Endothelial cell (in vitro differentiated cells): ENCODE measurements around the gene ACMSD. TPM values are rescaled to one million over a fixed set of nuclear protein-coding genes. Genes with fewer than 3 reads are reported as not detected.

Source experiments
- DNase-seq: peaks from one replicate; pipeline ENCODE4 v3.0.0; 2021; ENCODE audit warnings: low spot score
- H3K27ac Mint-ChIP-seq: one replicate; pipeline ENCODE4 v1.8.0; 2021; ENCODE audit warnings: mixed read lengths, inconsistent platforms; ENCODE audit not compliant: unreplicated experiment
- H3K27me3 Mint-ChIP-seq: one replicate; pipeline ENCODE4 v1.8.0; 2021; ENCODE audit warnings: mild to moderate bottlenecking, moderate library complexity, mixed read lengths, inconsistent platforms; ENCODE audit not compliant: unreplicated experiment
- H3K36me3 Mint-ChIP-seq: one replicate; pipeline ENCODE4 v1.8.0; 2021; ENCODE audit warnings: mild to moderate bottlenecking, low read depth, mixed read lengths, inconsistent platforms; ENCODE audit not compliant: unreplicated experiment
- H3K4me1 Mint-ChIP-seq: one replicate; pipeline ENCODE4 v1.8.0; 2021; ENCODE audit warnings: mild to moderate bottlenecking, mixed read lengths, inconsistent platforms; ENCODE audit not compliant: unreplicated experiment
- H3K4me3 Mint-ChIP-seq: one replicate; pipeline ENCODE4 v1.8.0; 2021; ENCODE audit warnings: mild to moderate bottlenecking, mixed read lengths, inconsistent platforms; ENCODE audit not compliant: unreplicated experiment
- H3K9me3 Mint-ChIP-seq: one replicate; pipeline ENCODE4 v1.8.0; 2021; ENCODE audit warnings: mixed read lengths, inconsistent platforms; ENCODE audit not compliant: unreplicated experiment
- total RNA-seq: library from RNA; stranded (reverse); fragmentation: NEBNext Ultra II Directional; extraction: Animal tissue kit (Norgen Biotek cat#: 25700); gene quantifications from one replicate; pipeline ENCODE4 v1.2.1, GENCODE V29; 2021; ENCODE audit not compliant: unreplicated experiment
- TF ChIP-seq, protein P1 (sequence below): fragments of 200-600 bp; sonication (generic); IDR thresholded peaks from one replicate; pipeline ENCODE4 v1.5.0; 2021; ENCODE audit warnings: antibody characterized with exemption; ENCODE audit not compliant: unreplicated experiment

Gene ACMSD
- total RNA-seq, 1 donor from 2014 or later: not detected

DNA sequence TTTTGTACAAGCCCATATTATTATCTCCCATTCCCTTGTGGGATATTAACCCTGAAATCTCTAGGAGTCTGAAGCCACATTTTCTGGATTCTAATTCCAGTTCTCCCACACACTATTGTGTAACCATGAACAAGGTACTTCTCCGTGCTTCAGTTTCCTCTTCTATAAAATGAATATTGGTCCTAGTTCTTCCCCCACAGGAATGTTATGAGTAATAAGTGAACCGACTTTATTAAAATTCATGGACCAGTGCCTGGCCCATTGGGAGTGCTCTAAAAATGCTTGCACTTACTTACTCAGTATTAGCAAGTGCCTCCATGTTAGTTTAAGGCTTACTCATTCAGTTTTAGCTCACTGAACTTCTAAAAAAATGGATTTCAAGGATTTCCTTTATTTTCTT, 1.4 kb upstream of the ACMSD start:
- no peaks in the 10 kb centered on the region for H3K36me3 Mint-ChIP-seq
- DNase-seq: no peak
- TF ChIP-seq, protein P1, sequence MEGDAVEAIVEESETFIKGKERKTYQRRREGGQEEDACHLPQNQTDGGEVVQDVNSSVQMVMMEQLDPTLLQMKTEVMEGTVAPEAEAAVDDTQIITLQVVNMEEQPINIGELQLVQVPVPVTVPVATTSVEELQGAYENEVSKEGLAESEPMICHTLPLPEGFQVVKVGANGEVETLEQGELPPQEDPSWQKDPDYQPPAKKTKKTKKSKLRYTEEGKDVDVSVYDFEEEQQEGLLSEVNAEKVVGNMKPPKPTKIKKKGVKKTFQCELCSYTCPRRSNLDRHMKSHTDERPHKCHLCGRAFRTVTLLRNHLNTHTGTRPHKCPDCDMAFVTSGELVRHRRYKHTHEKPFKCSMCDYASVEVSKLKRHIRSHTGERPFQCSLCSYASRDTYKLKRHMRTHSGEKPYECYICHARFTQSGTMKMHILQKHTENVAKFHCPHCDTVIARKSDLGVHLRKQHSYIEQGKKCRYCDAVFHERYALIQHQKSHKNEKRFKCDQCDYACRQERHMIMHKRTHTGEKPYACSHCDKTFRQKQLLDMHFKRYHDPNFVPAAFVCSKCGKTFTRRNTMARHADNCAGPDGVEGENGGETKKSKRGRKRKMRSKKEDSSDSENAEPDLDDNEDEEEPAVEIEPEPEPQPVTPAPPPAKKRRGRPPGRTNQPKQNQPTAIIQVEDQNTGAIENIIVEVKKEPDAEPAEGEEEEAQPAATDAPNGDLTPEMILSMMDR: no peak
- no peaks in the 10 kb centered on the region for H3K4me1 Mint-ChIP-seq
- H3K9me3 Mint-ChIP-seq: peaks cover 4% of the 10 kb centered on the region
- H3K27me3 Mint-ChIP-seq: peaks cover 1% of the 10 kb centered on the region
- H3K27ac Mint-ChIP-seq: no peak overlapping the region
- H3K4me3 Mint-ChIP-seq: no peak overlapping the region

DNA sequence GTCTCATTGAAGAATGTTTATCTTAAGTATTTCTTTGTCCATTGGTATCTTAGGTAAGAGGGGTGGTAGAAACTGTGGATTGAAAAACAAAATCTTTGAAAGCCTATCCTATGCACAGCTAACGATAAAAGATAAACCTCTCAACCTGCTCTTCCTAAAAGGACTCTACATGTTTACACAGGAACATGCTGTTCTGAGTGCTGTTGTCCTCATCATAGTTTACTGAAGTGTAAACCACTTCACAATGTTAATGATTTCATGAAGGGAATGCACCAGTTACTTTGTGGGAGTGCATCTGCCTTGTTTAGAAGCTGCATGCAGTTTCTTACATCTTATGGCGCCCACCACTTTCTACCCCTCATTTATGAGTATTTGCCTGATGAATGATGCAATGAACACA, 1.2 kb downstream of the ACMSD start:
- Mint-ChIP-seq H3K4me1 (peaks cover 6% of the 10 kb centered on the region), H3K4me3 (no peak overlapping the region), H3K27ac (no peak overlapping the region), H3K9me3 (peaks cover 4% of the 10 kb centered on the region), H3K36me3 (no peaks in the 10 kb centered on the region), H3K27me3 (peaks cover 1% of the 10 kb centered on the region)
- TF ChIP-seq, protein P1: no peak
- no peak for DNase-seq

DNA sequence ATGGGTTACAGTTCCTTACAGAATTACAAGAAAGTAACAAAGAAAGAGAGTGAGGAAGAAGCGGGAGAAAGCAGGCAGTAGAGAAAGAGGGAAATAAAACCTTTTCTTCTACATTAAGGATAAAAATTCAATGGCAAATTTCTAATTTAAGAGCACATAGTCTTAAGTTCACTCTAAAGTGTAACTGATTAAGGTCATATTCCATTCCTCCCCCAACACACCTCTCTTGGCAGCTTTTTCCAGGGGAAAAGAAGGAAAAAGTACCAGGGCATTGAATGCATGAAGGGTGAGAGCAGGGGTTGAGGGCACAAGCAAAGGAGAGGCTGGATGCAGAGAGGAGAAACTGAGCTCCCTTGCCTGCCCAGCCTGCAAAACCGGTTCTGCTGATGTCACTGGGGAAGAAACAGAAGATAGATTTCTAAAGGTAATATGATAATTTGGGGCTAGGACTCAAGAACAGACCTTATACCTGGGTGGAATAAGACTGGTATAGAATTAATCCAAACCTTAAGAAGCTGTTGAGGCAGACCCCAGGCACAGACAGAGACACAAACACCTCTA, 4.6 kb downstream of the ACMSD start:
- H3K36me3 Mint-ChIP-seq: no peaks in the 10 kb centered on the region
- DNase-seq: no peak
- no peak overlapping the region for H3K27ac Mint-ChIP-seq
- TF ChIP-seq, protein P1: no peak
- no peaks in the 10 kb centered on the region for H3K9me3 Mint-ChIP-seq
- H3K27me3 Mint-ChIP-seq: peaks cover 3% of the 10 kb centered on the region
- H3K4me1 Mint-ChIP-seq: peaks cover 6% of the 10 kb centered on the region
- H3K4me3 Mint-ChIP-seq: no peak overlapping the region

DNA sequence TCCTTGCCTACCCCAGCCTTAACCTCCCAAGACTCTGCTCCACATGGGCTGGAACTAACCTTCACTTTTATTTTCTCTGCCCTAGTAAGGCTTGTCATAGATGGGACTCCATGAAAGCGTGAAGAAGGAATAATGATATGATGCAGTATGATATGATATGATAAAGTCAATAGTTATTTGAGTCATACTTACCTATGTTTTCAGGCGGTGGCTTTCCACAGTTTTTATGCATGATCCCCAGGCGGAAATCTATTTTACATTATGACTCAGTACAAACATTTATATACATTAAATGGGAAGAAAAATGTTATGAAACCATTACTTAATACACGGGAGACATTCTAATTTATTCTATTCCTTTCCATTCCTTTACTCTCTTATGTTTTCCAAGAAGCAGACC, 5.6 kb downstream of the ACMSD start:
- peaks cover 6% of the 10 kb centered on the region for H3K4me1 Mint-ChIP-seq
- no peaks in the 10 kb centered on the region for H3K36me3 Mint-ChIP-seq
- no peaks in the 10 kb centered on the region for H3K9me3 Mint-ChIP-seq
- no peak overlapping the region for H3K27ac Mint-ChIP-seq
- H3K4me3 Mint-ChIP-seq: no peak overlapping the region
- H3K27me3 Mint-ChIP-seq: peaks cover 3% of the 10 kb centered on the region
- DNase-seq: no peak
- TF ChIP-seq, protein P1: no peak

DNA sequence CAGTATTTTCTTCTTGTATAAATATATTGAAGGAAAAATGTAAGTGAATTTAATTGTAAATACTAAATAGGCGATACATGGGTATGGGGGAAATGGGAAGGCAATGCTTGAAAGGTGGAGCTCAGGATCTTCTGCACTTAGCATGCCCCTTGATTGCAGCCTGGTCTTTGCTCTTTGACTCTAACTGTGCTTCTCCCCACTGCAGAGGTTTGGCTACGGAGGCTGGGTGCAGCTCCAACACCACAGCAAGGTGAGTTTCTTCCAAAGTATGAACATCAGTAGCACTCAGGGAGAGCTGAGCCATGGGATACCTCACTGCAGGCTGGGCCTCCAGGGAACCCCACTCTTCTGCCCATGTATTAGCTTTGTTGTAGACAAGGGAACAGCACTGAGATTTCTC, 6.6 kb downstream of the ACMSD start:
- no peak overlapping the region for H3K4me3 Mint-ChIP-seq
- H3K4me1 Mint-ChIP-seq: peaks cover 6% of the 10 kb centered on the region
- TF ChIP-seq, protein P1: no peak
- H3K36me3 Mint-ChIP-seq: no peaks in the 10 kb centered on the region
- H3K27ac Mint-ChIP-seq: no peak overlapping the region
- DNase-seq: no peak
- peaks cover 3% of the 10 kb centered on the region for H3K27me3 Mint-ChIP-seq
- H3K9me3 Mint-ChIP-seq: no peaks in the 10 kb centered on the region
